GM21723 (cell line): Measurements from ENCODE around the gene CEP135.
A peak's percentile ranks its signal among the peaks of the same experiment; 100 is the strongest.

Experiments used
- ATAC-seq: cut with Tn5 transposase; IDR thresholded peaks from one replicate; pipeline ENCODE4 v1.9.1; 2021; ENCODE audit warnings: mild to moderate bottlenecking, moderate library complexity; ENCODE audit not compliant: unreplicated experiment

Gene CEP135

GRCh38 chr4:56007154-56007553 lies 58.4 kb downstream of the CEP135 start:
- no peak for ATAC-seq

- ATAC-seq, result no peak
These were observed 59.5 kb downstream of the CEP135 start for GRCh38 chr4:56008206-56008605.

GRCh38 chr4:56026596-56026995 lies 77.9 kb downstream of the CEP135 start:
- no peak for ATAC-seq

GRCh38 chr4:56028165-56028564 lies 79.4 kb downstream of the CEP135 start:
- no peak for ATAC-seq

GRCh38 chr4:56038487-56039162 lies 89.9 kb downstream of the CEP135 start:
- no peak for ATAC-seq

GRCh38 chr4:56040842-56041241 lies 92.1 kb downstream of the CEP135 start:
- ATAC-seq, result no peak

- no peak for ATAC-seq
These were observed 93.5 kb downstream of the CEP135 start for GRCh38 chr4:56042225-56042624.

GRCh38 chr4:56048383-56048701 lies 99.6 kb downstream of the CEP135 start:
- no peak for ATAC-seq

GRCh38 chr4:56048702-56049431 lies 100.1 kb downstream of the CEP135 start:
- ATAC-seq, result peak; percentile 96

GRCh38 chr4:56050625-56051024 lies 101.9 kb downstream of the CEP135 start:
- ATAC-seq, result no peak

GRCh38 chr4:56051029-56051709 lies 102.4 kb downstream of the CEP135 start:
- no peak for ATAC-seq

- ATAC-seq, result no peak
These were observed 102.9 kb downstream of the CEP135 start for GRCh38 chr4:56051710-56052075.

- ATAC-seq, result no peak
These were observed 103.7 kb downstream of the CEP135 start for GRCh38 chr4:56052481-56052880.

- ATAC-seq, result no peak
These were observed 104.2 kb downstream of the CEP135 start for GRCh38 chr4:56052966-56053365.

- no peak for ATAC-seq
These were observed 106.6 kb downstream of the CEP135 start for GRCh38 chr4:56055027-56055977.

GRCh38 chr4:56055991-56056390 lies 107.2 kb downstream of the CEP135 start:
- ATAC-seq, result no peak

GRCh38 chr4:56058555-56058954 lies 109.8 kb downstream of the CEP135 start:
- no peak for ATAC-seq

GRCh38 chr4:56060036-56060435 lies 111.3 kb downstream of the CEP135 start:
- no peak for ATAC-seq

- ATAC-seq, result no peak
These were observed 113.4 kb downstream of the CEP135 start for GRCh38 chr4:56062106-56062505.

- ATAC-seq, result no peak
These were observed 113.9 kb downstream of the CEP135 start for GRCh38 chr4:56062526-56063145.

GRCh38 chr4:56066493-56066892 lies 117.7 kb downstream of the CEP135 start:
- no peak for ATAC-seq
